HG03064 (cell line): Measurements from ENCODE around the gene ZBTB7C.

Source experiments
- ATAC-seq: cut with Tn5 transposase; IDR thresholded peaks from one replicate; pipeline ENCODE4 v1.9.1; 2021; ENCODE audit warnings: low read depth; ENCODE audit not compliant: unreplicated experiment

ZBTB7C gene

GRCh38 chr18:48106976-48107781, 302.0 kb downstream of the ZBTB7C start:
- ATAC-seq, result no peak

- no peak for ATAC-seq
Measured at GRCh38 chr18:48106498-48106897, 302.7 kb downstream of the ZBTB7C start.

- ATAC-seq, result no peak
Measured at GRCh38 chr18:48105317-48105716, 303.9 kb downstream of the ZBTB7C start.

- no peak for ATAC-seq
Measured at GRCh38 chr18:48104705-48105104, 304.5 kb downstream of the ZBTB7C start.

- no peak for ATAC-seq
Measured at GRCh38 chr18:48100651-48101165, 308.5 kb downstream of the ZBTB7C start.

GRCh38 chr18:48100165-48100575, 309.0 kb downstream of the ZBTB7C start:
- no peak for ATAC-seq

- no peak for ATAC-seq
Measured at GRCh38 chr18:48099481-48100164, 309.6 kb downstream of the ZBTB7C start.

- no peak for ATAC-seq
Measured at GRCh38 chr18:48098538-48098937, 310.6 kb downstream of the ZBTB7C start.

- no peak for ATAC-seq
Measured at GRCh38 chr18:48098007-48098406, 311.2 kb downstream of the ZBTB7C start.

- ATAC-seq, result no peak
Measured at GRCh38 chr18:48095726-48096125, 313.5 kb downstream of the ZBTB7C start.

- no peak for ATAC-seq
Measured at GRCh38 chr18:48093104-48093503, 316.1 kb downstream of the ZBTB7C start.

GRCh38 chr18:48091869-48092497, 317.2 kb downstream of the ZBTB7C start:
- ATAC-seq, result no peak

- no peak for ATAC-seq
Measured at GRCh38 chr18:48090702-48091101, 318.5 kb downstream of the ZBTB7C start.

- ATAC-seq, result no peak
Measured at GRCh38 chr18:48090021-48090420, 319.2 kb downstream of the ZBTB7C start.

GRCh38 chr18:48085781-48086487, 323.2 kb downstream of the ZBTB7C start:
- no peak for ATAC-seq

- no peak for ATAC-seq
Measured at GRCh38 chr18:48084858-48085257, 324.3 kb downstream of the ZBTB7C start.

- ATAC-seq, result no peak
Measured at GRCh38 chr18:48084041-48084757, 325.0 kb downstream of the ZBTB7C start.

- no peak for ATAC-seq
Measured at GRCh38 chr18:48080546-48080945, 328.6 kb downstream of the ZBTB7C start.

- no peak for ATAC-seq
Measured at GRCh38 chr18:48079885-48080284, 329.3 kb downstream of the ZBTB7C start.

GRCh38 chr18:48078448-48078847, 330.7 kb downstream of the ZBTB7C start:
- ATAC-seq, result no peak
